H1 (cell line): ENCODE data around the gene ASPG. TPM values are rescaled to one million over a fixed set of nuclear protein-coding genes. Genes with fewer than 3 reads are reported as not detected.

Experiments
- CBX5 ChIP-seq: fragments of 300-800, 300-1000 bp; sonication (generic); IDR thresholded peaks from 2 replicates; pipeline ENCODE4 v1.7.1; 2016; ENCODE audit warnings: antibody characterized with exemption, low read length, low read depth
- CHD7 ChIP-seq: fragments of 300-600 bp; sonication (generic); IDR thresholded peaks from 2 replicates; pipeline ENCODE4 v1.7.1; 2012; ENCODE audit warnings: low read length, moderate library complexity, mild to moderate bottlenecking, inconsistent platforms; ENCODE audit not compliant: insufficient replicate concordance
- MAX ChIP-seq: IDR thresholded peaks from 2 replicates; pipeline ENCODE4 v1.6.1; 2012; ENCODE audit warnings: inconsistent platforms
- NANOG ChIP-seq: IDR thresholded peaks from 2 replicates; pipeline ENCODE4 v1.6.1; 2011; ENCODE audit warnings: low read length, low read depth, mild to moderate bottlenecking, inconsistent platforms; ENCODE audit not compliant: insufficient read depth, poor library complexity, severe bottlenecking
- RNF2 ChIP-seq: fragments of 200-900, 300-1000 bp; sonication (generic); IDR thresholded peaks from 2 replicates; pipeline ENCODE4 v1.7.1; 2016; ENCODE audit warnings: borderline replicate concordance, low read depth, mild to moderate bottlenecking, antibody characterized with exemption, low read length; ENCODE audit not compliant: poor library complexity, severe bottlenecking; ENCODE audit errors: missing control alignments
- polyA plus RNA-seq, 7 experiments: library from polyadenylated mRNA; depleted of rRNA in 3 of 7; stranded (reverse) in 5 of 7; unstranded in 2 of 7; fragments of >200 nt in 5 of 7; fragments of 200-250 nt in 2 of 7; gene quantifications; 1 replicate in 5 of 7; 2 replicates in 1 of 7; 4 replicates in 1 of 7; pipeline versions ENCODE4 v1.2.1 to v1.2.3, GENCODE V29; 2011 to 2013; ENCODE audit warnings: missing spikeins in 2 of 7, mixed read lengths in 2 of 7
- total RNA-seq: library from RNA; stranded (reverse); fragmentation: NEBNext Ultra II Directional; extraction: Animal tissue kit (Norgen Biotek cat#: 25700); gene quantifications from 2 replicates; pipeline ENCODE4 v1.2.1, GENCODE V29; 2021

Gene ASPG
- total and polyA plus RNA-seq, 2 of the 8 experiments (the other 6 are each of a cell fraction or from before 2014, with no cell fraction given): 0.34 to 0.59 TPM

- TF ChIP-seq CHD7 (no peak), MAX (no peak), RNF2 (no peak), CBX5 (no peak), NANOG (no peak)
- TF ChIP-seq, all 59 proteins: peak for 0
Measured at GRCh38 chr14:104116288-104116755, 30.8 kb downstream of the ASPG start (continued).
